ENCODE results near the gene UCN3.

The UCN3 gene

GRCh38 chr10:5364890-5365338 is at the start of gene UCN3:
Gene UCN3, plus strand, starts transcription at chr10:5364966. Its CDS starts 8,755 bp downstream, at chr10:5373721.
- DNase-seq (ENCODE audit: low read depth), result no peak

GRCh38 chr10:5317547-5318107 is 47.1 kb upstream of the UCN3 start:
- DNase-seq (ENCODE audit: low read depth), result peak; percentile 90

DNA sequence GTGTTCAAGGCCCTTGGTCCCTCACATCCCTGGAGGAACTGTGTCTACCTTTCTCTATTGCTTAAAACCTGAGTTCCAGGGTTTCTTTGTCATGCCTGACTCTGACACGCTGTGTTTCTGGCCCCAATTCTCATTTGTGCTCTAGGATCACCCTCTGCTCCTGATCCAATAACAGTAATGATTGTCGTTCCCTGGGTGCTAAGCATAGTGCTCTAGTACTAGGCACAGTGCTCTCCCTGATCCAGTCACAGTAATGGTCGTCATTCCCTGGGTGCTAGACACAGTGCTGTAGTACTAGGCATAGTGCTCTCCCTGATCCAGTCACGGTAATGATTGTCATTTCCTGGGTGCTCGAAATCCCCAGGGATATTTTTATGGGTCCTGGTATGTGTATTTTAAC is 46.6 kb upstream of the UCN3 start:
- DNase-seq (ENCODE audit: low read depth), result no peak

DNA sequence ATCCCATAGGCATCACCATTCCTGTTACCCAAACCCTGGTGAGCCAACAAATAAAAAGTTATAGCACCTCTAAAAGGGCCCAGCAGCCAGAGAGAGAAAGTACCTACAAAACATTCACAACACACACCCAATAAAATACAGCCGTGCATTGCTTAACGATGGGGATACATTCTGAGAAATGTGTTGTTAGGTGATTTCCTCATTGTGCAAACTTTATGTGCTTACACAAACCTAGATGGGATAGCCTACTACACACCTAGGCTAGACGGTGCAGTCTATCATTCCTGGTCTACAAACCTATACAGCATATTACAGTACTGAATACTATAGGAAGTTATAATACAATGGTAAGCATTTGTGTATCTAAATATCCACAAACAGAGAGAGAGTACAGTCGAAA is 44.9 kb upstream of the UCN3 start:
- DNase-seq (ENCODE audit: low read depth), result no peak

DNA sequence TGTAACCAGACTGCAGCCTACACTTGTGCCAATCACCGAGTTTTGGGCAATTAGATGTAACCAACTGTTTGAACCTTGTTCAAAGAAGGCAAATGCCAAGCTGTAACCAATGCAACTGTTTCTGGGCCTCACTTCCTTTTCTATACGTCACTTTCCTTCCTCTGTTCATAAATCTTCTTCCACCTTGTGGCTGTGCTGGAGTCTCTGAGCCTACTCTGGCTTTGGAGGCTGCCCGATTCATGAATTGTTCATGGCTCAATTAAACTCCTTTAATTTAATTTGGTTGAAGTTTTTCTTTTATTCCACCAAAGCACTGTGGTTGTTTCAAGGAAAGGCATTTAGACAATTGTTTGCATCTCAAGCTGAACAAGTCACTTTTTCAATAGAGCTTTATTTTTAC is 43.5 kb upstream of the UCN3 start:
- DNase-seq (ENCODE audit: low read depth), result no peak

DNA sequence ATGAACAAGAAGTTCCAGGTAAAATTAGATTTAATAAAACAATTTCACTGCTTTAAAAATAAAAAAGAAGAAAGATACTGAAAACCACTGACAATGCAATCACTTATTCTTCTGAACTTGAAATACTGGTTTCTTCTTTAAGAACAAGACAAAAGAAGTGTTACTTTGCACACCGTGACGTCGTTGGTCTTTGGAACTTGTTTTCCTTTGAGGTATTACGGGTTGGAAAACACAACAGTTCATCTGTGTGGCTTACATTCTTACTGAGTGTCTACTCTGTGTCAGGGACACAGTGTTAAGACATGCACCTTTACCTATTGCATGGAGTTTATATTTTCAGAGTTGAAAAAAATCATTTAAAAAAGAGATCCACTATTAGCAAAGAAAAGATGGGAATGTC is 41.3 kb upstream of the UCN3 start:
- no peak for DNase-seq (ENCODE audit: low read depth)

DNA sequence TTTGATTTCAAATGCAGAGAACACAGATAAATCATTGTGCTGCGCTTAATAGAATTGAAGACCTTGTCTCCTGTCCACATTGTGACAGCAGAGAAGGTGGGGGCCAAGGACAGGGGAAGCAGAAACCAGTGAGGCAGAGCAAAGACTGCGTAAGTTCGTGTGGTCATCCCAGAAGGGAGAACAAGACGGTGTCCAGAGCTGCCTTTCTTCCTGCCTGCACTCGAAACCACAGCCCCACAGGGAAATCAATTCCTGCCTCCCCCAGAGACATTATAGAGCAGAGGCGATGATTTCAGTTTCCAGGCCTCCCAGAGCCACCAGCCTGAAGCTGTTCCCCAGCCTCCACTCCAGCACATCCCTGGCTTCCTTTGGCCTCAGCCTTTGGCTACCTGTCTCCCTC is 39.7 kb upstream of the UCN3 start:
- DNase-seq (ENCODE audit: low read depth), result no peak

DNA sequence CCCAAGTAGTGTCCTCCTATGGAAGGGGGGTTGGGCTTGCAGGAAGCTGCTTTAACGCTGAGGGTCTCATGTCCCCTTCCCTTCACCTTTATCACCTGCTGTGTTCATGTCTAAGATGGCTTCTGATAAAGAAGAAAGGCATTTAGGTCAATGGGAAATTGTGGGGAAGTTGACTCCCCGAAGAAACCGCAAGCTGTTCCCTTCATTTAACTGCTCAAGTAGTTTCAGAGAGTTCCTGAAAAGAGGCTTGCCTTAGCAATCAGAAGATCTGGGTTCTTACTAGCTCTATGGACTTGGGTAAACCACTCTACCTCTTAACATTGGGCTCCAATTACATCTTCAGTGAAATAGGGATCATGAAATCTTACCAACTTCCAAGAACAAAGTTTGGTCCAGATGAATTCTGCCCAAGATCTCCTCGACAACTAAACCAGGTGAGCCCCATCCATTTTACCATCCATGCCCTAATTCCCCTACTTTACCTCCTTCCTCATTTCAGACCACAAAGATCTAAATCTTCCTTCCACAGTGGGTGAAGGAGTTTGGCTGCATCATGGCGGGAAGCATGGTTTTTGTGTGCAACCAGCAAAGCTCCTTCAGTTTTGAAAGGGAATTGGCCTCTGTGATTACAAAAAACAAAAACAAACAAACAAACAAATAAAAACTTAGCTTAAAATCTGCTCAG is 30.4 kb upstream of the UCN3 start:
- DNase-seq (ENCODE audit: low read depth), result no peak

GRCh38 chr10:5338010-5338409 is 26.8 kb upstream of the UCN3 start:
- DNase-seq (ENCODE audit: low read depth), result no peak

GRCh38 chr10:5343092-5343491 is 21.7 kb upstream of the UCN3 start:
- DNase-seq (ENCODE audit: low read depth), result no peak

DNA sequence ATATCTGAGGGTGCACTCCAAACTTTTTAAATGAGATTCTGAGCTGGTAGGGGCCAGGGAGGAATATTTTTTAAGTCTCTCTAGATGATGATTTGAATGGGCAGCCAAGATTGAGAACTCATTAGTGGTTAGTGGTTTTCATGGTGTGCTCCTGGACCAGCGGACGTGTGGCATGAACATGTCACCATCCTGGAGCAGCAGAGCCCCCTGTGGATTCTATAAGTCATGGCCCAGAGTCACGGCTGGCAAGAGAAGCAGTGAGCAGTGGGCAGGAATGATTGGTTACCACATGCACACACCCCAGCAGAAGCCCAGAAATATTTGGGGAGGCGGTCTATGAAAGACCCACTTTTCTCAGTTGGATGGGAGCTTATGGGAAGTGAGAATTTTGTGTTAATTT is 21.2 kb upstream of the UCN3 start:
- DNase-seq (ENCODE audit: low read depth), result peak; percentile 31

DNA sequence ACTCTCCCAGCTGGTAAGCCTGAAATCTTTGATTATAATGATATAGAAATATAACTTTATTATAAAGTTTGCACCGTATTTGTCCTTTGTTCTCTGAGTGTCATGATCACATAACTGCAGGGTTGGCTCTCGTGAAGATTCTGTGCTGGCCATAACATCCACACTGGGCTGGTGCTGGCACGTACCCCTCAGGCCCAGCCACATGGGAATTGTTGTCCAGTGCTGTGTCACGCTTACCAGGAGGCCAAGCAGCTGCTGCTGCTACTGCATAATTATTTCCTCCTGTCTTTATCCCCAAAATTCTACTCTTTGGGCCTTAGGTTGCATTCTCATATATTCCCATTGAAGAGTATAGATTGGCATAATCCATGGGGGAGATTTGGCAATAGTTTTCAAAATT is 20.8 kb upstream of the UCN3 start:
- no peak for DNase-seq (ENCODE audit: low read depth)

- no peak for DNase-seq (ENCODE audit: low read depth)
These were observed 20.0 kb upstream of the UCN3 start for GRCh38 chr10:5344746-5345145.

DNA sequence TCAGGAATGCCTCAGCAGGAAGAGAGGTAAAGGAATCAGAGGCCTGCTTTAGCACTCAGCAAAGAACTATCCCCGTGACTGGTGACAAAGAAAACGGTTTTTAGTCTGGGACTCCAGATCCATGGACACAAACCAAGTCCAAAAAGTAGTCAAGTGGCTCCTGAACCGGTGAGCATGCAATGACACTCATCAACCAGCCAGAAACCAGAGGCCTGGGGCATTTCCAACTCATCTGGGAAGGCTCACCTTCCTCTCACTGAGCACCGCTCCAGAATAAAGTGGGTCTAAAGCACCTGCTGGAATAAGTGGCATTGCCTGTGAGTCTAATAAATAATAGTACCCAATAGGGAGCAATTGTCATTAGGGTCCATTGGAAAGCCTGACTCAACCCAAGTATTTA is 17.9 kb upstream of the UCN3 start:
- no peak for DNase-seq (ENCODE audit: low read depth)

DNA sequence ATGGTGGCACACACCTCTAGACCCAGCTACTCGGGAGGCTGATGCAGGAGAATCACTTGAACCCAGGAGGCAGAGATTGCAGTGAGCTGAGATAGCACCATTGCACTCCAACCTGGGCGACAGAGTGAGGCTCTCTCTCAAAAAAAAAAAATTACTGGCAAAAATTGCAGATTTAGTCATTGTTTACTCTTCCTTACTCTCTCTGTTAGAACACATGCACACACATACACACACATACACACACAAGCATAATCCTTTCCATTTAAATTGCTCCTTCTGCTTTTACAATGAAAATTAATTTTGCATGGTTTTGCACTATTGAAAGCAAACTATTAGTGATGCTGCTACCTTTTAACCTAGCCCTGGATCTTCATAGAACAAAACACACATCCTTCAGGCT is 15.4 kb upstream of the UCN3 start:
- no peak for DNase-seq (ENCODE audit: low read depth)

DNA sequence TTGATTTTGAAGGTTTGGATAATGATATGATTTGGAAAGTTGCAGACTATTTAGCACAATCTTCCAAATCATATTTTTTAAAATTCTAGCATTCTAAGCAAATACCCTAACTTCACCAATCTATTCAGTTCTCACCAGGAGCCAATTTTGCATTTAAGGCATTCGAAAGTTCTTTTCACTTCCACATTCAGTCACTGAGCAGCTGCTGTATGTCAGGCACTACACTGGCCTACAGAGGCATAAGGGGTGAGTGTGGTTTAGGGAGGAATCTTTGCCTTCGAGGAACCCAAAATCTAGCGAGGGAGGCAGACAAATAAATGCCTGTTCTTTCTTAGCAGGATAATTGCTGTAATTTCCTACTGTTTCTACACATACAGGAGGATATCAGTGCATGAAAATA is 10.7 kb upstream of the UCN3 start:
- DNase-seq (ENCODE audit: low read depth), result no peak

- DNase-seq (ENCODE audit: low read depth), result peak; percentile 1
These were observed 9.0 kb upstream of the UCN3 start for GRCh38 chr10:5355594-5356301.

DNA sequence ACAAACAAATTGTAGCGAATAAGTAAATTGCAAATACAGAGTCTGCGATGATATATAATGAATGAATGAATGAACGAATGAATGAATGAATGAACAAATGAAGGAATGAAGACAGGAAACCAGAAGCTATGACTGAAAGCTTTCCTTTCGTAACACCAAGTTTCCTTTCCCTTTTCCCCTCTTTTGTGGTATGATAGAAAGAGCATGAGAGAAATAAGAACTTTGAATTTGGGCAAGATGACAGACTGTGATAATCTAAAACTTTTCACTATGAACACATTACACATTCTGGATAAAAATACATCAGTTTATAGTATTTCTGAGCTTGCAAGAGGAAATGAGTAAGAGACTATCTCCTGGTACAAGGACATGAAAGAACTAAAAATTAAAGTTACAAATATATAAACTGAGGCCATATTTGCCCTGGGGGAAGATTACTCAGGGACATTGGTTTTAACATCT is 8.4 kb upstream of the UCN3 start:
- DNase-seq (ENCODE audit: low read depth), result peak; percentile 2

- DNase-seq (ENCODE audit: low read depth), result no peak
These were observed 4.3 kb upstream of the UCN3 start for GRCh38 chr10:5360318-5360915.

DNA sequence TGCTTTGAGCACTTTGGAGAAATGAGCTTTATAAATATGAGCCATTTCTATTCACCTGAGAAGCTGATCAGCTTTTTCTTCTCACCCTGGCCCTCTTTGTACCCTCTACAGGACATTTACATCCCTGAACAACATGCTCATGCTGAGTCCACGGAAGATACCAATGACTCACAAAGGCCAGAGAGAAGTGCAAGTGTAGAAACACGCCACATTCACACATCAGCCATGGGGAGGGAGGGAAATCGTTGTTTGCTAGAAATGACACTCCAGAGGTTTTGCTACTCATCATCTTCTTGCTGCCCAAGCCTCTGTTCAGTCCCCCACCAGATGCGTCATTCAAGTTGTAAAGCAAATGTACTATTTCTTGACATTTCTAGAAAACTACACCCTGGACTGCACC is 2.8 kb upstream of the UCN3 start:
- DNase-seq (ENCODE audit: low read depth), result no peak

DNA sequence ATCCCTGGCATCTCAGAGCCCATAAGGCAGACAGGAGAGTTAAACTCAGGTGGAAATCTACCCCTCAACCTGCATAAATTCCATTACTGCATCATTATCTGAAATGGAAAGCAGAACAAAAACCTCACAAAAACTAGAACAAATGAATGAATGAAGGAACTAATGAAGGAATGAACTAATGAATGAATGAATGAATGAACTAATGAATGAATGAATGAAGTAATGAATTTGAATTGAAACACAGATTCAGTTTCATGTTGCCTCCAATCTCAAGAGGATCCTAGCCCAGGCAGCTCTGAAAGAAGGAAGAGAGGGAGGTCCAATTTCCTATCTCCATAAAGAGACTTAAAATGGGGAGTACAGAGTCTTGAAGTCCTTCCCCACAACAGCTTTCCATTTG is 1.9 kb upstream of the UCN3 start:
- no peak for DNase-seq (ENCODE audit: low read depth)

DNA sequence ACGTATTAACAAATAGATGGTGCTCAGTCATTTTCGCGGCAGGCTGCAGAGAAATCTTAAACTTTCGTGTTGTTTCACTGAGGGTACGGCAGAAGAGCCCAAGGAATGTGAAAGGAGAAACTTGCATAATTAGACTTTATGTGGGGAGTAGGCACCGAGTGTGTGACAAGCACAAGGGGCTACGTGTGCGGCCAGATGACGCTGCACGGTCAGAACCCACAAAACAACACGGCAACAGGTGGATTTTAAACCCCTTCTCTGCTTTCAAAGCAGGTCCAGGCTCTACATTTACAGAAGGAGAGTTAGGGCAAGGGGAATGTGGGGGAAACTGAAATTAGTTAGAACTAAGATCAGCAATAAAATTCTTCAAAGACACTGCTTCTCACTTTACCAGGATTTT is 392 bp upstream of the UCN3 start:
- DNase-seq (ENCODE audit: low read depth), result no peak

DNA sequence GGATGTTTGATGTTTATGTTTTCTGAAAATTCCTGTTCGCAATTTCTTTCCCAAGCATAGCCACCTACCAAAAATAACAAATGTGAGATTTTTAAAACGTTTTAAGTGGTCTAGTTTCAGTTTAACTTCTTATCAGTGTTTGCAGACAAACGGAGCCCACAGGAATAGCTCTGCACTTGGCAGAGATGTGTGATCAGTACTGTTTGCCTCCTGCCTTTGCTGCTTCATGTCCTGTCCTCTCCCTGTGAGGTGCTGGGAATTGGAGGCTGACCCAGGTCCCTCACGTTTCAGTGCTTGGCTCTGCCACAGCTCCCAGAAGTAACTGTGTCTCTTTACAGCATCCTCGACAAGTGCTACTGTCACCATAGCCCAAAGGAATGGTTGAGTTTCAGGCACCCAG is 1.2 kb downstream of the UCN3 start:
- no peak for DNase-seq (ENCODE audit: low read depth)
